Activated T-cell treated with anti-CD3 and anti-CD28 coated beads for 24 hours (primary cell): ENCODE measurements around the gene ADORA2A.

Source experiments
- DNase-seq: peaks from one replicate; pipeline ENCODE4 v3.0.0-alpha.2; 2020; ENCODE audit warnings: low read depth

ADORA2A gene

DNA sequence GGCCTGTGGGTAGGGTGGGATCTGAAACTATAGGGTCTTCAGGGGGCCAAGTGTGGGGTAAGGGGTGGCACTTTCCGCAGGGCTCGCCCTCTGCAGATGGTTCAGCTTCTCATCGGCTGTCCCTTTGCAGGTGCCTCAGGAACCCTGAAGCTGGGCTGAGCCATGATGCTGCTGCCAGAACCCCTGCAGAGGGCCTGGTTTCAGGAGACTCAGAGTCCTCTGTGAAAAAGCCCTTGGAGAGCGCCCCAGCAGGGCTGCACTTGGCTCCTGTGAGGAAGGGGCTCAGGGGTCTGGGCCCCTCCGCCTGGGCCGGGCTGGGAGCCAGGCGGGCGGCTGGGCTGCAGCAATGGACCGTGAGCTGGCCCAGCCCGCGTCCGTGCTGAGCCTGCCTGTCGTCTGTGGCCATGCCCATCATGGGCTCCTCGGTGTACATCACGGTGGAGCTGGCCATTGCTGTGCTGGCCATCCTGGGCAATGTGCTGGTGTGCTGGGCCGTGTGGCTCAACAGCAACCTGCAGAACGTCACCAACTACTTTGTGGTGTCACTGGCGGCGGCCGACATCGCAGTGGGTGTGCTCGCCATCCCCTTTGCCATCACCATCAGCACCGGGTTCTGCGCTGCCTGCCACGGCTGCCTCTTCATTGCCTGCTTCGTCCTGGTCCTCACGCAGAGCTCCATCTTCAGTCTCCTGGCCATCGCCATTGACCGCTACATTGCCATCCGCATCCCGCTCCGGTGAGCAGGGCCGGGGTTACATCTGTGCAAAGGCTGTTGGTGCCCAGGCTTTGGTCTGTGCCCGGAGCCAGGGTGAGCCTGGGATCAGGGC is 5.8 kb downstream of the ADORA2A start:
- DNase-seq: no peak

DNA sequence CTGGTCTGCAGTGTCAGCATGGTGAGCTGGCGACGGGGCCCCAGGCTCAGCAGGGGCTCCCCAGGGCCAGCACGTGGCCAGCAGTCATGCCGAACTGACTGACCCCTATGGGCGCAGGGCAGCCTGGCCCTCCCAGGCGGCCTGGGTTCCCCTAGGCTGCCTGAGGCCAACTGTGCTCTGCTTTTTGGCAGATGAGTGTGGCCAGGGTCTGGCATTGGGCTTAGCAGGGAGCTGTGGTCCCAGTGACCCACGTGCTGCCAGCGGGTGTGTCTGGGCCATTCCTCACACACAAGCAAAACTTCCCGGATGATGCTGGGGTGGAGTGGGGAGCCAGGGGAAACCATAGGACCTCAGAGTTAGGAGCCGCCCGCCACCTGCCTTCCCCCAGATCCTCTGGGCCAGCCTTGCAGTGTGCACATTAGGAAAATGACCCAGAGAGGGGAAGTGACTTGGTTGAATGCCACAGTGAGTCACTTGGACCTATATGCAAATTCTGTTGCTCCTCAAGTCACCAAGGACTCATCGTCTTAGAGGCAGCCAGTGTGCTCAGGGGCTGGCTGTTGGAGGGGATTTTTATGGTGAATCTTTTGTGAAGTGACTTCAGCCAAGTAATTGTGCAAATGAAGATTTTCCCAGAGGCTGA is 6.5 kb downstream of the ADORA2A start:
- DNase-seq: no peak

DNA sequence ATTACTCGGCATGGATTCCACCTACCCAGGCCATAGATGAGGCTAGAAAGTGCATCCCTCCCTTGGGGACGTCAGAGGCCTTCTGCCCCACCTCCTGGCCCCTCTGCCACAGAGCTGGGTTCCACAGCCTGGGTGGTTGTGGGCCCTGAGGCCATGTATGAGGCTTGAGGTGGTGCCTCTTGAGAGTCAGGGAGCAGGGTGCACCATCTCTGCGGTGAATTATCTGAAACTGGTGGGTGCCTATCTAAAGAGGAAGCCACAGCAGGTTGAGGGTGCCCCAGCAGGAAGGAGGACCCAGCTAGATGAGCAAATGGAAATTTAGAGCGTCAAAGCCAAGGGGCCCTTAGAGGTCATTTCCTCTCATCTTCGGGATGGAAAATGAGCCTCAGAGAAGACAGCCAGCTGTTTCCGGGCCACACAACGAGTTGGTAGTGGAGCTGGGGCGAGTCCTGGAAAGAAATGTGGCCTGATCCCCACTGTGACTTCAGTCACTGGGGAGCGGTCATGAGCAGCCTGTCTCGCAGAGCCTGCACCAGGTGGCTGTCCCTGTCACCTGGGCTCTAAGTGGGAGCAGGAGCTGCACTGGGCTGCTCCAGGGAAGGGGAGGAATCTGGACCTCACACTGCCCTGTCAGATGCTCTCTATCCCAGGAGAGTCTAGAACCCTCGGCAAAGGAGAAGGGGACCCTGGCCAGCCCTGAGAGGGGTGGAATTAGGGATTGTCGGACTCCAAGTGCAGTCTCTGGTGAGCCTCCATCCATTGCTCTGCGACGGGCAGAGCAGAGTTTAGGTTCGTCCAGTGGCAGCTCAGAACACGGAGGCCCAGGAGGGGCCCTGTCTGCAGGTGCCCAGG is 7.3 kb downstream of the ADORA2A start:
- DNase-seq: peak; percentile 71

DNA sequence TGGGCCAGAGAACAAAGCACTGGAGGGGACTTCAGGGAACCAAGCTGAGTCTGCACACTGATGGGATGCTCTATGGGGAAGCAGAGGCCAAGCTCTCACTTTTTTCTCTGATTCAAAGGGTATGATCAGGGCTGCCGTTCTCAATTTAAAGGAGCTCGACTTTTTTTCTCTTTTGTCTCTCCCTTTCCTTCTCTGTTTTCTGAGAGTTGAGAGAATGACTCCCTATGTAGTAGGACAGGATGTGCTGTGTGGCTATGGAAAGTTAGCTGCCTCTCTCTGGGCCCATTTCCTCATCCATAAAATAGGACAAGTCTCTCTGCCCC is 7.9 kb downstream of the ADORA2A start:
- DNase-seq: no peak

DNA sequence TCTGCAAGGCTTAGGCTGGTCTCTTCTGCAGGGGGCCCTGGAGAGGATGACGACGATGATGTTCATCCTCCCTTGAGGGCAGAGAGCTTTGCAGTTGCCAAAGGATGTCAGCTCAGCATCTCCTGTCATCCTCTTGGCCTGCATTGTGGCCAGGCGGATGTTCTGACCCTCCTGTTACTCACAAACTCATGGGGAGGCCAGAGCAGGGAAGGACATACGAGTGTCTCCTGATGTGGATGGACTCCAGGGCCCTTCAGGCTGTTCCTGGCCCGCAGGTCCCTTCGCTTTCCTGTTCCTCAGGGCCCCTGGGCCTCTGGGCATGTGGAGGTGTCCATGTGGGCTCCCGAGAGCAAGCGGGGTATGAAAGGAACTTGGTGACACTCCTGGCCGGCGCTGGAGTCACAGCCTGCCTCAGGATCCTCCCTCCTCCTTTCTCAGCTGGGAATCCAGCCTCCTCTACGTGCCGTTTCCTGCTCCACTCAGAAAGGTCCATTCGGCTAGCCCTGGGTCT is 8.5 kb downstream of the ADORA2A start:
- no peak for DNase-seq

DNA sequence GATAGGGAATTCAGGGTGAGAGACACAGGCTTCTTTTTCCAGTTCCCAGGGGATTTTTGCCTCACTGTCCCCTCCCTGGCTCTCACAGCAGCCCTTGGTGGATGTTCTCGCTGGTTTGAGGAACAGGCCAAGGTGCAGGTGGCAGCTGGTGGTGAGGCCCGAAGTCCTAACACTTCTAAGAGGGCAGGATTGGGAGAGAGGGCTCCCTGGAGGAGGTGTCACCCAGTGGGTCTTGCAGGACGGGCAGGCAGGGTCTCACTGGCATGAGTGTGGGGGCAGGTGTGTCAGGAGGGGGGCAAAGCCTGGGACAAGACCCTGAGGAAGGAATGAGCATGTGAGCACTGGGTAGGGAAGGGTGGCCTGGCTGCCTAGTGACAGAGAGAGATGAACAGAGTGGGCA is 9.2 kb downstream of the ADORA2A start:
- no peak for DNase-seq

DNA sequence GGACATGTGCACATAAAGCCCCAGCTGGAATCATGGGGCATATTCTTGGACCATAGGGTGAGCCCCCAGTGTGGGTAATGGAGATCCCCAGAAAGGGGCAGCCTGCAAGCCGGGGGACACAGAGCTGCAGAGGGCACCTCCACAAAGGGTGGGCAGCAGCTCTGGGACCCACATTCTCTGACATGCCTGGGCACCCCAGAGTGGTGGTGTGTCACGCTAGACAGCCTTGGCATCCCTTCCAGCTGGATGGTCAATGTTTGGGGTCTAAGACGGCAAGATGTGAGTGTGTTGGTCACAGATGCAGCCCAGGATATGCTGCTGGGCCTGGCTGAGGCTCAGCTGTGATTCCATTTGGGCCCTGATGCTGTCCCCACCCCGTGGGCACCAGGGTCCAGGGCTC is 9.7 kb downstream of the ADORA2A start:
- no peak for DNase-seq

DNA sequence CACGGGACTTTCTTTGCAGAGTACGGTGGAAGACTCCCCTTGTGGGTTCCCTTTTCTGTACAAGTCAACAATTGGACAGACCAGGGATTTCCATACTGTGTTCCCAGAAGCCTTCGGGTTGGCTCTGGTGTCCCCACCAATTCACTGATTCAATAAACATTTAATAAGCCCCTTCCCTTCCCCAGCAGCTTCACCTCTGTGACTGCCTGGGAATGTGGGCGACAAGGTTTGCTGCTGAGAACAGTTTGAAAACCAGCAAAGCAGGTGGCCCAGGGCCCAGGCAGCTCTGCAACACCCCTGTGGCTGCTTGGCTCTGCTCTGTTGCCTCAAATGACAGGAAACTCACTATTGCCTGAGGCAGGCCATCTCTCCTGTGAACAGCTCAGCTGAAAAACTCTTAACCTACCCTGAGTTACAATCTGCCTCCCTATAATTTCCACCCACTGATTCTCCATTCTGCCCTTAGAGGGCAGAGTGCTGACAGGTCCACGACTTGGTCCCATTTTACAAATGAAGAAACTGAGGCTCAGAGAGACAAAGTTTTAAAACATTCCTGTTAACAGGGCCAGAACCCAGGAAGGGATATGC is 10.4 kb downstream of the ADORA2A start:
- no peak for DNase-seq

DNA sequence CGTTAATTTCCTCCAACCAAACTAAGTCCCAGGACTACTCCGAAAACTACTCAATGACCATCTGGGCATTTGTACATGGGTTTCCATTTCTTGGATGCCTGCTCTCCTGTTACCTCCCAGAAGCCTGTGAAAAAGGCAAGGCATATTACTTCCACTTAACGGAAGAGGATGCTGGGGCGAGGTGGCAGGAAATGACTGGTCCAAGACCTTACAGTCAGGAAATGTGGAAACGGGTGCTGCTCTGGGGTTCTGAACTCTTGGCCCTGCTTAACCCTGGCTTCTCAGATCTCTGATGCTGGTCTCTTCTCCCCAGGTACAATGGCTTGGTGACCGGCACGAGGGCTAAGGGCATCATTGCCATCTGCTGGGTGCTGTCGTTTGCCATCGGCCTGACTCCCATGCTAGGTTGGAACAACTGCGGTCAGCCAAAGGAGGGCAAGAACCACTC is 12.9 kb downstream of the ADORA2A start:
- no peak for DNase-seq

DNA sequence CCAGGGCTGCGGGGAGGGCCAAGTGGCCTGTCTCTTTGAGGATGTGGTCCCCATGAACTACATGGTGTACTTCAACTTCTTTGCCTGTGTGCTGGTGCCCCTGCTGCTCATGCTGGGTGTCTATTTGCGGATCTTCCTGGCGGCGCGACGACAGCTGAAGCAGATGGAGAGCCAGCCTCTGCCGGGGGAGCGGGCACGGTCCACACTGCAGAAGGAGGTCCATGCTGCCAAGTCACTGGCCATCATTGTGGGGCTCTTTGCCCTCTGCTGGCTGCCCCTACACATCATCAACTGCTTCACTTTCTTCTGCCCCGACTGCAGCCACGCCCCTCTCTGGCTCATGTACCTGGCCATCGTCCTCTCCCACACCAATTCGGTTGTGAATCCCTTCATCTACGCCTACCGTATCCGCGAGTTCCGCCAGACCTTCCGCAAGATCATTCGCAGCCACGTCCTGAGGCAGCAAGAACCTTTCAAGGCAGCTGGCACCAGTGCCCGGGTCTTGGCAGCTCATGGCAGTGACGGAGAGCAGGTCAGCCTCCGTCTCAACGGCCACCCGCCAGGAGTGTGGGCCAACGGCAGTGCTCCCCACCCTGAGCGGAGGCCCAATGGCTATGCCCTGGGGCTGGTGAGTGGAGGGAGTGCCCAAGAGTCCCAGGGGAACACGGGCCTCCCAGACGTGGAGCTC is 13.5 kb downstream of the ADORA2A start:
- DNase-seq: no peak

DNA sequence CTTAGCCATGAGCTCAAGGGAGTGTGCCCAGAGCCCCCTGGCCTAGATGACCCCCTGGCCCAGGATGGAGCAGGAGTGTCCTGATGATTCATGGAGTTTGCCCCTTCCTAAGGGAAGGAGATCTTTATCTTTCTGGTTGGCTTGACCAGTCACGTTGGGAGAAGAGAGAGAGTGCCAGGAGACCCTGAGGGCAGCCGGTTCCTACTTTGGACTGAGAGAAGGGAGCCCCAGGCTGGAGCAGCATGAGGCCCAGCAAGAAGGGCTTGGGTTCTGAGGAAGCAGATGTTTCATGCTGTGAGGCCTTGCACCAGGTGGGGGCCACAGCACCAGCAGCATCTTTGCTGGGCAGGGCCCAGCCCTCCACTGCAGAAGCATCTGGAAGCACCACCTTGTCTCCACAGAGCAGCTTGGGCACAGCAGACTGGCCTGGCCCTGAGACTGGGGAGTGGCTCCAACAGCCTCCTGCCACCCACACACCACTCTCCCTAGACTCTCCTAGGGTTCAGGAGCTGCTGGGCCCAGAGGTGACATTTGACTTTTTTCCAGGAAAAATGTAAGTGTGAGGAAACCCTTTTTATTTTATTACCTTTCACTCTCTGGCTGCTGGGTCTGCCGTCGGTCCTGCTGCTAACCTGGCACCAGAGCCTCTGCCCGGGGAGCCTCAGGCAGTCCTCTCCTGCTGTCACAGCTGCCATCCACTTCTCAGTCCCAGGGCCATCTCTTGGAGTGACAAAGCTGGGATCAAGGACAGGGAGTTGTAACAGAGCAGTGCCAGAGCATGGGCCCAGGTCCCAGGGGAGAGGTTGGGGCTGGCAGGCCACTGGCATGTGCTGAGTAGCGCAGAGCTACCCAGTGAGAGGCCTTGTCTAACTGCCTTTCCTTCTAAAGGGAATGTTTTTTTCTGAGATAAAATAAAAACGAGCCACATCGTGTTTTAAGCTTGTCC is 14.3 kb downstream of the ADORA2A start:
- DNase-seq: no peak

DNA sequence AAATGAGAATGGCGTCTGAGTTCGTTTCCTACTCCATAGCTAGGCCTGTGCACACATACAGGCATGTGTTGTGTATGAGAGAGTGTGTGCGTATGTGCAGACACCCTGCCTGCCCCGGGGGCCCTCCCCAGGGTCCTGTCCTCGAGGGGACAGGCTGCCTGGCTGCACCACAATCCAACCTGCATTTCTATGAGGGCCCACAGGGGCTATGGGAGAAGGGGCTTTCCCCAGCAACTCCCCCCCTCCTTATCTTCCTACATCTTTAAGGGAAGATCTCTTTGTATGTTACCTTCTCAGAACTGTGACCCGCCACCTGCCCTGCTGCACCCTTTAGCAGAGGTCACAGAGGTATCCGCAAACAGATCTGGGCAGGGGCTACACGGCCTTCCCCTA is 14.9 kb downstream of the ADORA2A start:
- DNase-seq: no peak

DNA sequence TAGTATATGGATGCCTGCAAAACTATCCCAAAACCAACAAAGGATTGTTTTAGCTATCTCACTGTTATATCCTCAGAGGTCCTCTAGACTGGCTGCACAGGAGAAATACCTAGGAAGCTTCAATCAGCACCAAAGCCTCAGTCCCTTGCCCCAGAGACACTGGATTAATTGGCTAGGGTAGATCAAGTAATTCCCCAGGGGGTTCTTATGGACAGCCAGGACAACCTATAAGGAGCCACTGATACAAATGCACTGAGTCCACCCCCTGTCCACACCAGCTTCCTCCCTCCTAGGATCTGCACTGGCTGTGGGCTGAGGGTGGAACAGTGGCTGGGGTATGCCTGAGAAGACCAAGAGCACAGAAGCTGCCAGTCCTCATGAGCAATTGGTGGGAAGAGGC is 16.3 kb downstream of the ADORA2A start:
- DNase-seq: no peak

DNA sequence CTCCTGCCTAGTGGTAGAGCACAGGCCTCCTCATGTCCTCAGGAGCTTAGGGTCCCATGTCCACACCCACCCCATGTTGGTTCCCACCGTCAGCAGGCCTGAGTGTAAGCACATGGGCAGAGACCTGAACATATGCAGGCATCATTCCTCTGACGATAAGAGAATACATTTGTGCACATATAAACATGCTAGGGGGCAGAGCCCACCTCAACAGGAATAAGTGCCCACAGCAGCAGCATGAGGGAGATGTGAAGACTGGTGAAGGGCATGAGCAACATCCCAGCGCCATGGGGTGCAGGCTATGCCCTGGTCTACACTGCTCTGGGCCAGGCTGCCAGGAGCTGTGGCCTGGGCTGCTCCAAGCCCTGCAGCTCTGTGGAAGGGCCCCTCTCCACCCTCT is 16.9 kb downstream of the ADORA2A start:
- no peak for DNase-seq

DNA sequence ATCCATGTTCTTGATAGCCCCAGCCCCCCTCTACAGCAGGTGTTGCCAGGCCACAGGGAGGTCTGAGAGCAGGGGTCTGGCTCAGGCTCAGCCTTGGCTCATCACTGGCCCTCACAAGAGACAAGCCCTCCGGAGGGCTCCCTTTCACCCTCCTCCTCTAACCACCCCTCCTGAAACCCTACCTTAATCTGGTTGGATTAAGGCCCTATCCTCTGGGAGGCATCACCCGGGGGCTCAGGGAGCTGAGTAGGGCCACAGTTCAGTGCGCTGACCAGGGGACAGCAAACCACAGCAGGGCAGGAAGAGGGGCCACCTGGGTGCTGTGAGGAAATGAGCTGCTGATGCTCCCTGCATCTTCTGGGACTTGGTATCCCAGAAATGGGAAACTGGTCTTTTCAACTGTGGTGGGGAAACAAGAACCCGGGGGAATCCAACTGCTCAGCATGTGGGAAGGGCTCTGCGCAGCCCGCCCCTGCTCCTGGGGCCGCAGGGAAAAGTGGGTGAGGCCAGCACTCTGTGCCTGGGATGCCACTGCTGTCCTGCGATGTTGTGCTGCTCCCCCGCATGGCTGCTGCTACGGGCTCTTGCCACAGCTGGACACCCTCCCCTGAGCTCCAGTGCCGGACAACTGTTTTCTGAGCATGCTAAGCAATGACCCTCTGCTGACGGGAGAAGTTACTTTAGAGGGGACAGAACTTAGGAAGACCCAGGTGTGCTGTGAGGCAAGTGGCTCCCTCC is 17.5 kb downstream of the ADORA2A start:
- DNase-seq: no peak

DNA sequence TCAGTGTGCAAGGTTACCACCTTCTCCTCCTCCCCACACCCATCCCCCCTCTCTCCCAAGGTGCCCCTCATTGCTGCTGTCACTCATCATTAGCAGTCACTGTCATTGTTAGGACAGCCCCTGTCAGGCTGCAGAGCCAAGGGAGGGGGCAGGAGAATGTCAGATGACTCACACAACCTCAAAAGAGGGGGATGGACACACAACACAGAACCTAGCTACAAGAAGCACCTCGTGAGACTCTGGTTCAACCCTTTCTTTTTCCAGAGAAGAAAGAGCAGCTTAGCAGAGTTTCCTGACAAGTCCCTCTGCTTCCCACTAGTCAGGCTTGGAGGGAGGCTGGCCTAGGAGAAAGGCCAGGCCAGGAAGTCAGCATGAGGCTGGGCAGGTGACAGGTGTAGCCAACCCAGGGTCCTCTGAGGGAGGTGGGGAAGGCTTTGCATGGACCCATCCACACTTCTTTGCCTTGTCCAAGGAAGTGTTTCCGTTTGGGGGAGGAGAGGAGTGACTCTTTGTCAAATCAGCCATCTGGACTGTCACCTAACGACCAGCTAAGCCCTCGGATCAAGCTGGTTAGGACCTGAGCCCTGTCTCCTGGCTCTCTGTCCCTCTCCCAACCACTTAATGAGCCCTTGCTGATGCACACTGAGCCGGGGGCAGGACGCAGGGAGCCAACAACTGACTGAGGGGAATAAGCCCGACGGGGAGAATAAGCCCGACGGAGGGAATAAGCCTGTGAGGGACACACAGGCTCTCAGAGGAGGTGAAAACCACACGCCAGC is 18.3 kb downstream of the ADORA2A start:
- no peak for DNase-seq

DNA sequence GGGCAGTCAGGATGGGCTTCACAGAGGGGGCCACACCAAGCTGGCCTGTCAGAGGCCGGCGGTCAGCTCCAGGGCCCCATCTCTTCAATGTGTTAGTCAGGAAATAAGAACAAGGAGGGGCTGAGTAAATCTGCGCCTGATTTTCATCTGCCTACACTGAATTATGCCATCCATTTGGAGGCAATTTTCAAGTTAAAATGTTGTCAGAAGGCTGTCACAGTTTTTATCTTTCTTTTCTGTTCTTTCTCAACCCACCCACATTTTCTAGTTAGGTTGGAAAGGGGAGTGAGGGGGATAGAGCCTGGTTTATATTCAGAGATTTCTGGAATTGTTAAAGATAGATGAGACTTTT is 18.8 kb downstream of the ADORA2A start:
- DNase-seq: no peak

DNA sequence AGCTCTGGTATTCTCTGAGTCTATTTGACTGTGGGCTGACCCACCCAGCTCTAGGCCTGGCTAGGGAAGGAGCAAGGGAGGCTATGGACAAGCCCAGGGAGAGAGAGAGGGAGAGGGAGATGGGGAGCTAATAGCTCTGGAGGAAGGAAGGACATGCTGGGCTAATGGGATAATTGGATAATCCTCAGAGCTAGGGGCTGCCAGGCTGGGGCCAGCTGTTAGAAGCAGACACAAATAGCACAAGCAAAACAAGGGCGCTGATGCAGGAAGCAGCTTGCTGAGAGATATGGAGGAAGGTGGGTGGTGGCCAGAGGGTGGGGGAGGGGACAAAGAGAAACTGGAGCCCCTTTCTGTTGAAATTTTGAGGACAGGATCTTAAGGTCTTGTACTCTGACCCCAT is 23.2 kb downstream of the ADORA2A start:
- no peak for DNase-seq

DNA sequence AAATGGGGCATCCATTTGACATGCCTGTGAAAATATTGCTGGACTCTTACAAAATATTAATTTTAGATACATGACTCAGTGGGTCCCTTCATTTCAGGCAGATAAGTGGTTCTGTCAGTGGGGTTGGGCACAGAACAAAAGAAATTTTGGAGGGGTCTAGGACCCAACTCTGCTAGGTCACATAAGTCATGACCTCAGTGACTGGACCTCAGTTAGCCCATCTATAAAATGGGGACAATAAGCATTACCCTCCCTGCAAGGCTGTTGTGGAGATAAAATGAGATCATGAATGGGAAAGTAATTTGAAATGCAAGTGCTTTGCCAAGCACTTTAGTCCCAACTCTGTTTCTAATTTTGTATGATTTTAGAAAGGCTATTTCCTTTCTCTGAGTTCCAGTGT is 23.8 kb downstream of the ADORA2A start:
- DNase-seq: no peak
